ENCODE measurements around the gene TLN1.

TLN1 gene

GRCh38 chr9:35650341-35651158 is 81.4 kb downstream of the TLN1 start, which contains the start of gene SIT1:
TSS of gene SIT1 (minus strand) at chr9:35650931. CDS start at chr9:35650853, 78 bp downstream.
- TF ChIP-seq CTCF (conservative IDR thresholded peaks at IDR 0.05; ENCODE audit: low read depth) = no peak
- ChIA-PET POLR2A (ENCODE audit: low non-redundant PET) (no interaction called here), CTCF (no interaction called here)
- DNase-seq (ENCODE audit: low spot score) = no peak
- peak within 1 kb of the TSS; percentile 43 for H3K27ac ChIP-seq

- DNase-seq (ENCODE audit: low spot score) = no peak
- CTCF ChIA-PET = interaction anchor here (1.0 to 1.5 kb wide), 2 partner anchors 8 to 140 kb away, joined by 3 read pairs; partner anchors contain the start of genes CCDC107 and RMRP
- no peak for TF ChIP-seq CTCF (conservative IDR thresholded peaks at IDR 0.05; ENCODE audit: low read depth)
- peak overlapping the region; percentile 43 for H3K27ac ChIP-seq
- POLR2A ChIA-PET (ENCODE audit: low non-redundant PET) = no interaction called here
Observed at GRCh38 chr9:35649431-35650340, 82.3 kb downstream of the TLN1 start.

Data from RWPE1 (cell line).